WTC11 (cell line): Measurements from ENCODE around the gene PDE5A. TPM values are rescaled to one million over a fixed set of nuclear protein-coding genes. Genes with fewer than 3 reads are reported as not detected.

Experiments
- ATAC-seq: fragments of 200-7000 bp; cut with Tn5 transposase; 2 replicates; pipeline ENCODE4 v1.10.0; 2021; ENCODE audit warnings: mild to moderate bottlenecking, moderate library complexity
- CTCF ChIA-PET: fragments of 300-600 bp; sonication (Branson Sonifier 250); formaldehyde crosslinking; loops from one replicate; lab custom pipeline; 2021; ENCODE audit warnings: antibody characterized with exemption; lab: Charles Lee
- POLR2A ChIA-PET: fragments of 350-600 bp; sonication (Branson Sonifier 250); formaldehyde crosslinking; loops from one replicate; lab custom pipeline; 2021; ENCODE audit warnings: antibody characterized with exemption; lab: Charles Lee
- DNase-seq: peaks from one replicate; pipeline ENCODE4 v3.0.0; 2021; ENCODE audit warnings: low spot score
- H3K27ac Mint-ChIP-seq: 2 replicates; pipeline ENCODE4 v1.8.0; 2021; ENCODE audit warnings: mixed read lengths
- H3K27me3 Mint-ChIP-seq: 2 replicates; pipeline ENCODE4 v1.8.0; 2021; ENCODE audit warnings: low read depth, mild to moderate bottlenecking, moderate library complexity, mixed read lengths
- H3K36me3 Mint-ChIP-seq: 2 replicates; pipeline ENCODE4 v1.8.0; 2021; ENCODE audit warnings: mixed read lengths
- H3K4me1 Mint-ChIP-seq: 2 replicates; pipeline ENCODE4 v1.8.0; 2022; ENCODE audit warnings: mixed read lengths
- H3K4me3 Mint-ChIP-seq: 2 replicates; pipeline ENCODE4 v1.8.0; 2021; ENCODE audit warnings: mild to moderate bottlenecking, moderate library complexity, mixed read lengths
- H3K9me3 Mint-ChIP-seq: 2 replicates; pipeline ENCODE4 v1.8.0; 2021; ENCODE audit warnings: mixed read lengths
- CREM ChIP-seq: sonication (generic); formaldehyde crosslinking; IDR thresholded peaks from 2 replicates; pipeline ENCODE4 v1.8.1; 2022; ENCODE audit warnings: mild to moderate bottlenecking, missing genetic modification reagents, moderate library complexity
- ELF4 ChIP-seq: sonication (generic); formaldehyde crosslinking; IDR thresholded peaks from 2 replicates; pipeline ENCODE4 v1.8.1; 2022; ENCODE audit warnings: low read depth, mild to moderate bottlenecking, moderate library complexity, missing genetic modification reagents
- IRF1 ChIP-seq: sonication (generic); formaldehyde crosslinking; IDR thresholded peaks from 2 replicates; pipeline ENCODE4 v1.8.0; 2023; ENCODE audit warnings: missing genetic modification reagents
- NFATC4 ChIP-seq: fragments of 250-450 bp; sonication (Bioruptor Pico); IDR thresholded peaks from 2 replicates; pipeline ENCODE4 v1.9.0; 2021; ENCODE audit warnings: mild to moderate bottlenecking
- RELA ChIP-seq: sonication (generic); formaldehyde crosslinking; IDR thresholded peaks from 2 replicates; pipeline ENCODE4 v1.8.1; 2022; ENCODE audit warnings: missing genetic modification reagents, mild to moderate bottlenecking, borderline replicate concordance
- STAT6 ChIP-seq: sonication (generic); formaldehyde crosslinking; conservative IDR thresholded peaks from 2 replicates; pipeline ENCODE4 v1.8.1; 2023; ENCODE audit warnings: mild to moderate bottlenecking, low read depth, missing genetic modification reagents, moderate library complexity
- TEAD4 ChIP-seq: sonication (generic); formaldehyde crosslinking; IDR thresholded peaks from 2 replicates; pipeline ENCODE4 v1.8.0; 2022; ENCODE audit warnings: mild to moderate bottlenecking, missing genetic modification reagents
- USF1 ChIP-seq: sonication (generic); formaldehyde crosslinking; IDR thresholded peaks from 2 replicates; pipeline ENCODE4 v1.8.0; 2022; ENCODE audit warnings: mild to moderate bottlenecking, missing genetic modification reagents
- ZNF138 ChIP-seq: sonication (generic); formaldehyde crosslinking; conservative IDR thresholded peaks from 2 replicates; pipeline ENCODE4 v1.8.1; 2022; ENCODE audit warnings: mild to moderate bottlenecking, moderate library complexity, missing genetic modification reagents
- ZNF671 ChIP-seq: fragments of 250-450 bp; sonication (Bioruptor Pico); IDR thresholded peaks from 2 replicates; pipeline ENCODE4 v1.8.0; 2021; ENCODE audit warnings: mild to moderate bottlenecking
- total RNA-seq: library from RNA; stranded (reverse); gene quantifications from 3 replicates; pipeline ENCODE4 v1.2.3, GENCODE V29; 2021
- TF ChIP-seq, protein P1 (sequence below): sonication (generic); formaldehyde crosslinking; IDR thresholded peaks from 2 replicates; pipeline ENCODE4 v1.8.1; 2023; ENCODE audit warnings: mild to moderate bottlenecking, missing genetic modification reagents
- TF ChIP-seq, protein P2 (sequence below): sonication (generic); formaldehyde crosslinking; IDR thresholded peaks from 2 replicates; pipeline ENCODE4 v1.8.1; 2022; ENCODE audit warnings: mild to moderate bottlenecking, moderate library complexity, missing genetic modification reagents
- TF ChIP-seq, protein P3 (sequence below): sonication (generic); formaldehyde crosslinking; IDR thresholded peaks from 2 replicates; pipeline ENCODE4 v1.8.0; 2023; ENCODE audit warnings: missing genetic modification reagents, mild to moderate bottlenecking, borderline replicate concordance
- TF ChIP-seq, protein P4 (sequence below): sonication (generic); formaldehyde crosslinking; IDR thresholded peaks from 2 replicates; pipeline ENCODE4 v1.8.0; 2022; ENCODE audit warnings: mild to moderate bottlenecking, missing genetic modification reagents
- TF ChIP-seq, protein P5 (sequence below): fragments of 250-450 bp; sonication (Bioruptor Pico); IDR thresholded peaks from 2 replicates; pipeline ENCODE4 v1.9.0; 2021; ENCODE audit warnings: mild to moderate bottlenecking, borderline replicate concordance
- TF ChIP-seq, protein P6 (sequence below): fragments of 250-450 bp; sonication (Bioruptor Pico); IDR thresholded peaks from 2 replicates; pipeline ENCODE4 v1.9.0; 2021; ENCODE audit warnings: mild to moderate bottlenecking

PDE5A gene
- total RNA-seq, 1 experiment from 2014 or later = 25.6 TPM

DNA sequence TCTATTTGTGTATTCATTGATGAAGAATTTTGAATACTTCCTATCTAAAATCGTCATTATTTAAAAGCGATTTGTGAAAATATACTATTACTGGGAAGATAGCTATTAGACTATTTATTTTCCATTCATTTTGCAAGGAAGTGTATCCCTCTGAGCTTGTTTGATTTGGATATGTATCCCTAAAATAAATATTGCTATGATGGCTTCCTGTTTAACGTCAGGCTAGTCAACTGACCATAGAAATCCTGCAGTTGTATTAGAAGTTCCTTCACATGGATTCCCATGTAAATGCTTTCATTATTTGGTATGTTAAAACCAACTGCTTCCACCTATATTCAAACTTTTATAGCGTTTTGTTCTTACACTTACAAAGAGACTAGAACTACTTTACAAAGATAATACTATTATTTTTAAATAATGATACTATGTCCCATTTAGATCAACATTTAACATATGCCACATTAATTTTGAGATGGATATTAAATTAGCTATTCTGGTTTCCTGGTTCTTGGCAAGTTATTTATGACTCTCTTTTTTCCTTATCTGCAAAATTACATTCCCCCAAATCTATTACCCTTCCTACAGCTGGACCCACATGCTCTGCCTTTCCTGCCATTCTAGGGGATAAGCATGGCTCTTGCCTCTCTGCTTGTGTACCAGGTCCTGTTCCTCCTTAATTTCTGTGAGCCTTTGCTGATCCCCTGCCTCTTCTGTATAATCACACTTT is 26.7 kb upstream of the PDE5A start:
- Mint-ChIP-seq H3K4me3 (no peak overlapping the region), H3K9me3 (no peaks in the 10 kb centered on the region), H3K36me3 (no peaks in the 10 kb centered on the region), H3K4me1 (no peaks in the 10 kb centered on the region), H3K27ac (no peak overlapping the region), H3K27me3 (no peaks in the 10 kb centered on the region)
- ChIA-PET CTCF (no interaction called here), POLR2A (no interaction called here)
- TF ChIP-seq IRF1 (CRISPR knock-in tag) = no peak
- TF ChIP-seq, protein P1, sequence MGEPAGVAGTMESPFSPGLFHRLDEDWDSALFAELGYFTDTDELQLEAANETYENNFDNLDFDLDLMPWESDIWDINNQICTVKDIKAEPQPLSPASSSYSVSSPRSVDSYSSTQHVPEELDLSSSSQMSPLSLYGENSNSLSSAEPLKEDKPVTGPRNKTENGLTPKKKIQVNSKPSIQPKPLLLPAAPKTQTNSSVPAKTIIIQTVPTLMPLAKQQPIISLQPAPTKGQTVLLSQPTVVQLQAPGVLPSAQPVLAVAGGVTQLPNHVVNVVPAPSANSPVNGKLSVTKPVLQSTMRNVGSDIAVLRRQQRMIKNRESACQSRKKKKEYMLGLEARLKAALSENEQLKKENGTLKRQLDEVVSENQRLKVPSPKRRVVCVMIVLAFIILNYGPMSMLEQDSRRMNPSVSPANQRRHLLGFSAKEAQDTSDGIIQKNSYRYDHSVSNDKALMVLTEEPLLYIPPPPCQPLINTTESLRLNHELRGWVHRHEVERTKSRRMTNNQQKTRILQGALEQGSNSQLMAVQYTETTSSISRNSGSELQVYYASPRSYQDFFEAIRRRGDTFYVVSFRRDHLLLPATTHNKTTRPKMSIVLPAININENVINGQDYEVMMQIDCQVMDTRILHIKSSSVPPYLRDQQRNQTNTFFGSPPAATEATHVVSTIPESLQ = no peak
- TF ChIP-seq TEAD4 (CRISPR knock-in tag) = no peak
- TF ChIP-seq, protein P2, sequence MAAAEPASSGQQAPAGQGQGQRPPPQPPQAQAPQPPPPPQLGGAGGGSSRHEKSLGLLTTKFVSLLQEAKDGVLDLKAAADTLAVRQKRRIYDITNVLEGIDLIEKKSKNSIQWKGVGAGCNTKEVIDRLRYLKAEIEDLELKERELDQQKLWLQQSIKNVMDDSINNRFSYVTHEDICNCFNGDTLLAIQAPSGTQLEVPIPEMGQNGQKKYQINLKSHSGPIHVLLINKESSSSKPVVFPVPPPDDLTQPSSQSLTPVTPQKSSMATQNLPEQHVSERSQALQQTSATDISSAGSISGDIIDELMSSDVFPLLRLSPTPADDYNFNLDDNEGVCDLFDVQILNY = no peak
- TF ChIP-seq ZNF671 (CRISPR knock-in tag) = no peak
- no peak for TF ChIP-seq CREM (CRISPR knock-in tag)
- TF ChIP-seq, protein P3, sequence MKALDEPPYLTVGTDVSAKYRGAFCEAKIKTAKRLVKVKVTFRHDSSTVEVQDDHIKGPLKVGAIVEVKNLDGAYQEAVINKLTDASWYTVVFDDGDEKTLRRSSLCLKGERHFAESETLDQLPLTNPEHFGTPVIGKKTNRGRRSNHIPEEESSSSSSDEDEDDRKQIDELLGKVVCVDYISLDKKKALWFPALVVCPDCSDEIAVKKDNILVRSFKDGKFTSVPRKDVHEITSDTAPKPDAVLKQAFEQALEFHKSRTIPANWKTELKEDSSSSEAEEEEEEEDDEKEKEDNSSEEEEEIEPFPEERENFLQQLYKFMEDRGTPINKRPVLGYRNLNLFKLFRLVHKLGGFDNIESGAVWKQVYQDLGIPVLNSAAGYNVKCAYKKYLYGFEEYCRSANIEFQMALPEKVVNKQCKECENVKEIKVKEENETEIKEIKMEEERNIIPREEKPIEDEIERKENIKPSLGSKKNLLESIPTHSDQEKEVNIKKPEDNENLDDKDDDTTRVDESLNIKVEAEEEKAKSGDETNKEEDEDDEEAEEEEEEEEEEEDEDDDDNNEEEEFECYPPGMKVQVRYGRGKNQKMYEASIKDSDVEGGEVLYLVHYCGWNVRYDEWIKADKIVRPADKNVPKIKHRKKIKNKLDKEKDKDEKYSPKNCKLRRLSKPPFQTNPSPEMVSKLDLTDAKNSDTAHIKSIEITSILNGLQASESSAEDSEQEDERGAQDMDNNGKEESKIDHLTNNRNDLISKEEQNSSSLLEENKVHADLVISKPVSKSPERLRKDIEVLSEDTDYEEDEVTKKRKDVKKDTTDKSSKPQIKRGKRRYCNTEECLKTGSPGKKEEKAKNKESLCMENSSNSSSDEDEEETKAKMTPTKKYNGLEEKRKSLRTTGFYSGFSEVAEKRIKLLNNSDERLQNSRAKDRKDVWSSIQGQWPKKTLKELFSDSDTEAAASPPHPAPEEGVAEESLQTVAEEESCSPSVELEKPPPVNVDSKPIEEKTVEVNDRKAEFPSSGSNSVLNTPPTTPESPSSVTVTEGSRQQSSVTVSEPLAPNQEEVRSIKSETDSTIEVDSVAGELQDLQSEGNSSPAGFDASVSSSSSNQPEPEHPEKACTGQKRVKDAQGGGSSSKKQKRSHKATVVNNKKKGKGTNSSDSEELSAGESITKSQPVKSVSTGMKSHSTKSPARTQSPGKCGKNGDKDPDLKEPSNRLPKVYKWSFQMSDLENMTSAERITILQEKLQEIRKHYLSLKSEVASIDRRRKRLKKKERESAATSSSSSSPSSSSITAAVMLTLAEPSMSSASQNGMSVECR (CRISPR knock-in tag) = no peak
- TF ChIP-seq STAT6 (CRISPR knock-in tag) = no peak
- no peak for TF ChIP-seq ZNF138 (CRISPR knock-in tag)
- TF ChIP-seq, protein P4, sequence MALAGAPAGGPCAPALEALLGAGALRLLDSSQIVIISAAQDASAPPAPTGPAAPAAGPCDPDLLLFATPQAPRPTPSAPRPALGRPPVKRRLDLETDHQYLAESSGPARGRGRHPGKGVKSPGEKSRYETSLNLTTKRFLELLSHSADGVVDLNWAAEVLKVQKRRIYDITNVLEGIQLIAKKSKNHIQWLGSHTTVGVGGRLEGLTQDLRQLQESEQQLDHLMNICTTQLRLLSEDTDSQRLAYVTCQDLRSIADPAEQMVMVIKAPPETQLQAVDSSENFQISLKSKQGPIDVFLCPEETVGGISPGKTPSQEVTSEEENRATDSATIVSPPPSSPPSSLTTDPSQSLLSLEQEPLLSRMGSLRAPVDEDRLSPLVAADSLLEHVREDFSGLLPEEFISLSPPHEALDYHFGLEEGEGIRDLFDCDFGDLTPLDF (CRISPR knock-in tag) = no peak
- TF ChIP-seq USF1 (CRISPR knock-in tag) = no peak
- TF ChIP-seq, protein P5, sequence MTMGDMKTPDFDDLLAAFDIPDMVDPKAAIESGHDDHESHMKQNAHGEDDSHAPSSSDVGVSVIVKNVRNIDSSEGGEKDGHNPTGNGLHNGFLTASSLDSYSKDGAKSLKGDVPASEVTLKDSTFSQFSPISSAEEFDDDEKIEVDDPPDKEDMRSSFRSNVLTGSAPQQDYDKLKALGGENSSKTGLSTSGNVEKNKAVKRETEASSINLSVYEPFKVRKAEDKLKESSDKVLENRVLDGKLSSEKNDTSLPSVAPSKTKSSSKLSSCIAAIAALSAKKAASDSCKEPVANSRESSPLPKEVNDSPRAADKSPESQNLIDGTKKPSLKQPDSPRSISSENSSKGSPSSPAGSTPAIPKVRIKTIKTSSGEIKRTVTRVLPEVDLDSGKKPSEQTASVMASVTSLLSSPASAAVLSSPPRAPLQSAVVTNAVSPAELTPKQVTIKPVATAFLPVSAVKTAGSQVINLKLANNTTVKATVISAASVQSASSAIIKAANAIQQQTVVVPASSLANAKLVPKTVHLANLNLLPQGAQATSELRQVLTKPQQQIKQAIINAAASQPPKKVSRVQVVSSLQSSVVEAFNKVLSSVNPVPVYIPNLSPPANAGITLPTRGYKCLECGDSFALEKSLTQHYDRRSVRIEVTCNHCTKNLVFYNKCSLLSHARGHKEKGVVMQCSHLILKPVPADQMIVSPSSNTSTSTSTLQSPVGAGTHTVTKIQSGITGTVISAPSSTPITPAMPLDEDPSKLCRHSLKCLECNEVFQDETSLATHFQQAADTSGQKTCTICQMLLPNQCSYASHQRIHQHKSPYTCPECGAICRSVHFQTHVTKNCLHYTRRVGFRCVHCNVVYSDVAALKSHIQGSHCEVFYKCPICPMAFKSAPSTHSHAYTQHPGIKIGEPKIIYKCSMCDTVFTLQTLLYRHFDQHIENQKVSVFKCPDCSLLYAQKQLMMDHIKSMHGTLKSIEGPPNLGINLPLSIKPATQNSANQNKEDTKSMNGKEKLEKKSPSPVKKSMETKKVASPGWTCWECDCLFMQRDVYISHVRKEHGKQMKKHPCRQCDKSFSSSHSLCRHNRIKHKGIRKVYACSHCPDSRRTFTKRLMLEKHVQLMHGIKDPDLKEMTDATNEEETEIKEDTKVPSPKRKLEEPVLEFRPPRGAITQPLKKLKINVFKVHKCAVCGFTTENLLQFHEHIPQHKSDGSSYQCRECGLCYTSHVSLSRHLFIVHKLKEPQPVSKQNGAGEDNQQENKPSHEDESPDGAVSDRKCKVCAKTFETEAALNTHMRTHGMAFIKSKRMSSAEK (CRISPR knock-in tag) = no peak
- TF ChIP-seq NFATC4 (CRISPR knock-in tag) = no peak
- no peak for TF ChIP-seq ELF4 (CRISPR knock-in tag)
- TF ChIP-seq RELA (CRISPR knock-in tag) = no peak
- TF ChIP-seq, protein P6, sequence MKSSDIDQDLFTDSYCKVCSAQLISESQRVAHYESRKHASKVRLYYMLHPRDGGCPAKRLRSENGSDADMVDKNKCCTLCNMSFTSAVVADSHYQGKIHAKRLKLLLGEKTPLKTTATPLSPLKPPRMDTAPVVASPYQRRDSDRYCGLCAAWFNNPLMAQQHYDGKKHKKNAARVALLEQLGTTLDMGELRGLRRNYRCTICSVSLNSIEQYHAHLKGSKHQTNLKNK = no peak
- no peak for DNase-seq
- no peak for ATAC-seq
